Kidney epithelial cell (primary cell): ENCODE measurements around the gene CCNO. TPM values are rescaled to one million over a fixed set of nuclear protein-coding genes. Genes with fewer than 3 reads are reported as not detected.

Experiments used
- DNase-seq: peaks from one replicate; pipeline ENCODE4 v3.0.0-alpha.2; 2010; ENCODE audit warnings: low read depth
- H3K27me3 ChIP-seq: 2 replicates; pipeline ENCODE4 v1.6.0; 2011; ENCODE audit warnings: low read length; ENCODE audit not compliant: control insufficient read depth, insufficient read depth
- H3K36me3 ChIP-seq: 2 replicates; pipeline ENCODE4 v1.5.1; 2011; ENCODE audit warnings: low read length; ENCODE audit not compliant: control insufficient read depth, insufficient read depth
- H3K4me3 ChIP-seq: 2 replicates; pipeline ENCODE4 v1.5.1; 2011; ENCODE audit warnings: low read depth, mild to moderate bottlenecking, control low read depth, low read length
- CTCF ChIP-seq: IDR thresholded peaks from 2 replicates; pipeline ENCODE4 v1.5.1; 2011; ENCODE audit warnings: mild to moderate bottlenecking, moderate library complexity, low read length, control low read depth, inconsistent platforms; ENCODE audit not compliant: insufficient read depth, poor library complexity, severe bottlenecking
- total RNA-seq: library from RNA; depleted of rRNA; stranded (reverse); fragments of >200 nt; gene quantifications from 2 replicates; pipeline ENCODE4 v1.2.3, GENCODE V29; 2015

Gene CCNO
- total RNA-seq, 1 donor from 2014 or later, result 1.3 TPM

- no peak for TF ChIP-seq CTCF
- no peaks in the 10 kb centered on the region for H3K27me3 ChIP-seq
- no peaks in the 10 kb centered on the region for H3K36me3 ChIP-seq
- H3K4me3 ChIP-seq, result no peak overlapping the region
- DNase-seq, result no peak
Observed at GRCh38 chr5:55250064-55250463, 16.7 kb upstream of the CCNO start.

- H3K4me3 ChIP-seq, result no peak overlapping the region
- DNase-seq, result no peak
- no peaks in the 10 kb centered on the region for H3K27me3 ChIP-seq
- no peaks in the 10 kb centered on the region for H3K36me3 ChIP-seq
- no peak for TF ChIP-seq CTCF
Observed at GRCh38 chr5:55241746-55242145, 8.3 kb upstream of the CCNO start.

- peaks cover 2% of the 10 kb centered on the region for H3K27me3 ChIP-seq
- no peak for TF ChIP-seq CTCF
- DNase-seq, result no peak
- no peak overlapping the region for H3K4me3 ChIP-seq
- no peaks in the 10 kb centered on the region for H3K36me3 ChIP-seq
Observed at GRCh38 chr5:55236800-55237199, 3.4 kb upstream of the CCNO start.

- no peak for TF ChIP-seq CTCF
- Histone ChIP-seq H3K36me3 (no peaks in the 10 kb centered on the region), H3K4me3 (peak overlapping the region; percentile 71), H3K27me3 (peaks cover 19% of the 10 kb centered on the region)
- DNase-seq, result no peak
Observed at GRCh38 chr5:55234121-55234700, 803 bp upstream of the CCNO start.

- no peak for TF ChIP-seq CTCF
- no peaks in the 10 kb centered on the region for H3K36me3 ChIP-seq
- peak overlapping the region; percentile 71 for H3K4me3 ChIP-seq
- H3K27me3 ChIP-seq, result peaks cover 29% of the 10 kb centered on the region
- no peak for DNase-seq
Observed at GRCh38 chr5:55232271-55232984, 980 bp downstream of the CCNO start.

- H3K27me3 ChIP-seq, result peaks cover 33% of the 10 kb centered on the region
- no peak for TF ChIP-seq CTCF
- DNase-seq, result no peak
- peak overlapping the region; percentile 71 for H3K4me3 ChIP-seq
- H3K36me3 ChIP-seq, result no peaks in the 10 kb centered on the region
Observed at GRCh38 chr5:55231919-55232270, 1.5 kb downstream of the CCNO start.
